HepG2 (cell line): ENCODE measurements around the gene HPD. TPM values are rescaled to one million over a fixed set of nuclear protein-coding genes. Genes with fewer than 3 reads are reported as not detected.

Experiments used
- AHR ChIP-seq: IDR thresholded peaks from 2 replicates; pipeline ENCODE4 v1.6.1; 2018; ENCODE audit warnings: missing genetic modification reagents, missing compliant biosample characterization
- HMG20B ChIP-seq: conservative IDR thresholded peaks from 2 replicates; pipeline ENCODE4 v1.6.1; 2016; ENCODE audit warnings: missing genetic modification reagents, missing compliant biosample characterization
- KDM1A ChIP-seq: IDR thresholded peaks from 2 replicates; pipeline ENCODE4 v1.6.1; 2016; ENCODE audit warnings: missing compliant biosample characterization
- KLF16 ChIP-seq, 2 experiments: sonication (generic) in 1 of 2; formaldehyde crosslinking in 1 of 2; IDR thresholded peaks; 2 replicates each; pipeline versions ENCODE4 v1.6.1 to v1.8.0; 2016 to 2023; ENCODE audit warnings: missing genetic modification reagents in 2 of 2, missing compliant biosample characterization in 1 of 2
- MAFF ChIP-seq: IDR thresholded peaks from 2 replicates; pipeline ENCODE4 v1.6.1; 2011; ENCODE audit warnings: low read depth, low read length, improper control_type of control experiment
- NR2C2 ChIP-seq: sonication (generic); formaldehyde crosslinking; IDR thresholded peaks from 2 replicates; pipeline ENCODE4 v1.4.0; 2020; ENCODE audit warnings: missing genetic modification reagents, mild to moderate bottlenecking, moderate library complexity, borderline replicate concordance
- PCBP2 ChIP-seq: fragments of 200-400 bp; formaldehyde crosslinking; optimal IDR thresholded peaks from 2 replicates; pipeline ENCODE3; 2018; ENCODE audit warnings: low read length, low read depth; ENCODE audit not compliant: poor library complexity, severe bottlenecking
- PHF21A ChIP-seq: sonication (generic); formaldehyde crosslinking; IDR thresholded peaks from 2 replicates; pipeline ENCODE4 v1.5.0; 2020; ENCODE audit warnings: mild to moderate bottlenecking, missing genetic modification reagents
- ZKSCAN1 ChIP-seq: fragments of 150-350 bp; IDR thresholded peaks from 2 replicates; pipeline ENCODE4 v1.6.1; 2014; ENCODE audit warnings: low read length
- ZNF30 ChIP-seq: sonication (generic); formaldehyde crosslinking; IDR thresholded peaks from 2 replicates; pipeline ENCODE4 v1.5.0; 2020; ENCODE audit warnings: mild to moderate bottlenecking, missing genetic modification reagents
- ZNF333 ChIP-seq: sonication (generic); formaldehyde crosslinking; IDR thresholded peaks from 2 replicates; pipeline ENCODE4 v1.4.0; 2020; ENCODE audit warnings: mild to moderate bottlenecking, missing genetic modification reagents, borderline replicate concordance
- ZNF562 ChIP-seq: sonication (generic); formaldehyde crosslinking; IDR thresholded peaks from 2 replicates; pipeline ENCODE4 v1.8.0; 2022; ENCODE audit warnings: missing genetic modification reagents, borderline replicate concordance
- ZNF710 ChIP-seq: sonication (generic); formaldehyde crosslinking; IDR thresholded peaks from 2 replicates; pipeline ENCODE4 v1.5.0; 2020; ENCODE audit warnings: mild to moderate bottlenecking, missing genetic modification reagents, borderline replicate concordance
- ZNF761 ChIP-seq: sonication (generic); formaldehyde crosslinking; conservative IDR thresholded peaks from 2 replicates; pipeline ENCODE4 v1.4.0; 2020; ENCODE audit warnings: mild to moderate bottlenecking, missing genetic modification reagents
- polyA plus RNA-seq, 8 experiments: library from polyadenylated mRNA; depleted of rRNA in 3 of 8; stranded (reverse) in 7 of 8; unstranded in 1 of 8; fragments of >200 nt; fragmentation: Illumina TruSeq in 4 of 8; extraction: Trizol in 4 of 8; gene quantifications; 2 replicates each; pipeline versions ENCODE4 v1.2.1 to v1.2.3, GENCODE V29; 2011 to 2016; ENCODE audit warnings: low read depth in 4 of 8, missing spikeins in 1 of 8, mixed read lengths in 1 of 8; ENCODE audit not compliant: insufficient read depth in 1 of 8
- total RNA-seq, 5 experiments: library from RNA; depleted of rRNA; stranded (reverse); fragments of >200 nt; fragmentation: Illumina TruSeq; extraction: Trizol; gene quantifications; 2 replicates each; pipeline ENCODE4 v1.2.3, GENCODE V29; 2016; ENCODE audit warnings: low read depth in 1 of 5
- TF ChIP-seq, protein P1 (sequence below): sonication (generic); formaldehyde crosslinking; IDR thresholded peaks from 2 replicates; pipeline ENCODE4 v1.4.0; 2020; ENCODE audit warnings: mild to moderate bottlenecking, missing genetic modification reagents
- TF ChIP-seq, protein P2 (sequence below): IDR thresholded peaks from 2 replicates; pipeline ENCODE4 v1.6.1; 2018; ENCODE audit warnings: missing genetic modification reagents, mild to moderate bottlenecking, missing compliant biosample characterization
- TF ChIP-seq, protein P3 (sequence below): sonication (generic); formaldehyde crosslinking; IDR thresholded peaks from 2 replicates; pipeline ENCODE4 v1.4.0; 2020; ENCODE audit warnings: mild to moderate bottlenecking, missing genetic modification reagents
- TF ChIP-seq, protein P4 (sequence below): sonication (generic); formaldehyde crosslinking; IDR thresholded peaks from 2 replicates; pipeline ENCODE4 v1.5.1; 2020; ENCODE audit warnings: mild to moderate bottlenecking, missing genetic modification reagents, borderline replicate concordance

HPD gene
- total and polyA plus RNA-seq, 2 of the 13 experiments (the other 11 are each of a cell fraction or from before 2014, with no cell fraction given): 120 to 195 TPM

DNA sequence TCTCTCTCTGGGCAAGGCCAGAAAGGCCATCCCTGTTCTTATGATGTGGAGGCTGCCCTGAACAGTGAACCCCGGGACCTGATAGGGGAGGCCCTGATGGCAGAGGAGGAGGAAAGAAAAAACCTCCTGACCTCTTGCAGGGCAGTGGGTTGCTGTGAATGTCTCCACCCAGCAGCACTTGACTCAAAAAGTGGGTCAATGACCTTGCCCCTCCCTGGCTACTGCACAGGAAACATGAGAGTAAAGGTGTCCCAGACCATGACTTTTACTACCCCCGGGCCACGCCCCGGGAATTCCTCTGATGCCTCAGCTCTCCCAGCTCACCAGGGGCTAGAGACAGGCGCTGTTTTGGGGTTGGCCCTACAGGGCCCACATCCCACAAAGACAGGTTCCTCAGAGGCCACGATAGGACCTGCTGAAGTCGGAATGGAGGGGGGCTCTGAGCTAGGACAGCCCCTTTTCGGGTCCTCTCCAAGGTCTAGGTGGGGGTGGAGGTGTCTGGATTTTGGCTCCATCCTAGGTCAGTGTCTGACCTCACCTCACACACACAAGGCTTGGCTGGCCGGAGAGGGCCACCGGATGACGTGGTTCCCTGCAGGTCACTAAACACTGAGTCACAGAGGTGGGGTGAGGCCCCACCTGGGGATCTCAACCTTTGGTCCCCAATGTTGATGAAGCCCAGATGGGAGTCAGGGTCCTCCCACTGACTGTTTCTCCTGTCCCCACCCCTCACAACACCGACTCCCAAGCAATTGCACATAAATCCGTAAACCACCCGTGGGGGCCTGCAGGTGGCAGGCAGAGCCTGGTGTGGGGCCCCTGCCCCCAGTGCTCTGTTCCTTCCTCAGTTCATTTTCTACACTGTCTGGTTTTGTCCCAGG lies 66.7 kb downstream of the HPD start (continued):
- TF ChIP-seq, protein P1, sequence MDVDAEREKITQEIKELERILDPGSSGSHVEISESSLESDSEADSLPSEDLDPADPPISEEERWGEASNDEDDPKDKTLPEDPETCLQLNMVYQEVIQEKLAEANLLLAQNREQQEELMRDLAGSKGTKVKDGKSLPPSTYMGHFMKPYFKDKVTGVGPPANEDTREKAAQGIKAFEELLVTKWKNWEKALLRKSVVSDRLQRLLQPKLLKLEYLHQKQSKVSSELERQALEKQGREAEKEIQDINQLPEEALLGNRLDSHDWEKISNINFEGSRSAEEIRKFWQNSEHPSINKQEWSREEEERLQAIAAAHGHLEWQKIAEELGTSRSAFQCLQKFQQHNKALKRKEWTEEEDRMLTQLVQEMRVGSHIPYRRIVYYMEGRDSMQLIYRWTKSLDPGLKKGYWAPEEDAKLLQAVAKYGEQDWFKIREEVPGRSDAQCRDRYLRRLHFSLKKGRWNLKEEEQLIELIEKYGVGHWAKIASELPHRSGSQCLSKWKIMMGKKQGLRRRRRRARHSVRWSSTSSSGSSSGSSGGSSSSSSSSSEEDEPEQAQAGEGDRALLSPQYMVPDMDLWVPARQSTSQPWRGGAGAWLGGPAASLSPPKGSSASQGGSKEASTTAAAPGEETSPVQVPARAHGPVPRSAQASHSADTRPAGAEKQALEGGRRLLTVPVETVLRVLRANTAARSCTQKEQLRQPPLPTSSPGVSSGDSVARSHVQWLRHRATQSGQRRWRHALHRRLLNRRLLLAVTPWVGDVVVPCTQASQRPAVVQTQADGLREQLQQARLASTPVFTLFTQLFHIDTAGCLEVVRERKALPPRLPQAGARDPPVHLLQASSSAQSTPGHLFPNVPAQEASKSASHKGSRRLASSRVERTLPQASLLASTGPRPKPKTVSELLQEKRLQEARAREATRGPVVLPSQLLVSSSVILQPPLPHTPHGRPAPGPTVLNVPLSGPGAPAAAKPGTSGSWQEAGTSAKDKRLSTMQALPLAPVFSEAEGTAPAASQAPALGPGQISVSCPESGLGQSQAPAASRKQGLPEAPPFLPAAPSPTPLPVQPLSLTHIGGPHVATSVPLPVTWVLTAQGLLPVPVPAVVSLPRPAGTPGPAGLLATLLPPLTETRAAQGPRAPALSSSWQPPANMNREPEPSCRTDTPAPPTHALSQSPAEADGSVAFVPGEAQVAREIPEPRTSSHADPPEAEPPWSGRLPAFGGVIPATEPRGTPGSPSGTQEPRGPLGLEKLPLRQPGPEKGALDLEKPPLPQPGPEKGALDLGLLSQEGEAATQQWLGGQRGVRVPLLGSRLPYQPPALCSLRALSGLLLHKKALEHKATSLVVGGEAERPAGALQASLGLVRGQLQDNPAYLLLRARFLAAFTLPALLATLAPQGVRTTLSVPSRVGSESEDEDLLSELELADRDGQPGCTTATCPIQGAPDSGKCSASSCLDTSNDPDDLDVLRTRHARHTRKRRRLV (CRISPR knock-in tag): no peak
- no peak for TF ChIP-seq AHR (CRISPR knock-in tag)
- no peak for TF ChIP-seq ZNF761 (CRISPR knock-in tag)
- no peak for TF ChIP-seq ZKSCAN1
- TF ChIP-seq ZNF30 (CRISPR knock-in tag): no peak
- TF ChIP-seq ZNF562 (CRISPR knock-in tag): no peak
- TF ChIP-seq HMG20B (CRISPR knock-in tag): peak; percentile 30; the same call in 1 of the 2 replicates
- TF ChIP-seq MAFF: no peak
- no peak for TF ChIP-seq KLF16 (CRISPR knock-in tag; IDR thresholded peaks at IDR 0.05)
- TF ChIP-seq, protein P2, sequence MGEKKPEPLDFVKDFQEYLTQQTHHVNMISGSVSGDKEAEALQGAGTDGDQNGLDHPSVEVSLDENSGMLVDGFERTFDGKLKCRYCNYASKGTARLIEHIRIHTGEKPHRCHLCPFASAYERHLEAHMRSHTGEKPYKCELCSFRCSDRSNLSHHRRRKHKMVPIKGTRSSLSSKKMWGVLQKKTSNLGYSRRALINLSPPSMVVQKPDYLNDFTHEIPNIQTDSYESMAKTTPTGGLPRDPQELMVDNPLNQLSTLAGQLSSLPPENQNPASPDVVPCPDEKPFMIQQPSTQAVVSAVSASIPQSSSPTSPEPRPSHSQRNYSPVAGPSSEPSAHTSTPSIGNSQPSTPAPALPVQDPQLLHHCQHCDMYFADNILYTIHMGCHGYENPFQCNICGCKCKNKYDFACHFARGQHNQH (CRISPR knock-in tag): no peak
- TF ChIP-seq PHF21A (CRISPR knock-in tag): peak; percentile 80
- TF ChIP-seq, protein P3, sequence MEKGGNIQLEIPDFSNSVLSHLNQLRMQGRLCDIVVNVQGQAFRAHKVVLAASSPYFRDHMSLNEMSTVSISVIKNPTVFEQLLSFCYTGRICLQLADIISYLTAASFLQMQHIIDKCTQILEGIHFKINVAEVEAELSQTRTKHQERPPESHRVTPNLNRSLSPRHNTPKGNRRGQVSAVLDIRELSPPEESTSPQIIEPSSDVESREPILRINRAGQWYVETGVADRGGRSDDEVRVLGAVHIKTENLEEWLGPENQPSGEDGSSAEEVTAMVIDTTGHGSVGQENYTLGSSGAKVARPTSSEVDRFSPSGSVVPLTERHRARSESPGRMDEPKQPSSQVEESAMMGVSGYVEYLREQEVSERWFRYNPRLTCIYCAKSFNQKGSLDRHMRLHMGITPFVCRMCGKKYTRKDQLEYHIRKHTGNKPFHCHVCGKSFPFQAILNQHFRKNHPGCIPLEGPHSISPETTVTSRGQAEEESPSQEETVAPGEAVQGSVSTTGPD (CRISPR knock-in tag): no peak
- TF ChIP-seq ZNF710 (CRISPR knock-in tag): no peak
- TF ChIP-seq NR2C2 (CRISPR knock-in tag): no peak
- TF ChIP-seq KDM1A: no peak
- no peak for TF ChIP-seq ZNF333 (CRISPR knock-in tag)
- TF ChIP-seq, protein P4, sequence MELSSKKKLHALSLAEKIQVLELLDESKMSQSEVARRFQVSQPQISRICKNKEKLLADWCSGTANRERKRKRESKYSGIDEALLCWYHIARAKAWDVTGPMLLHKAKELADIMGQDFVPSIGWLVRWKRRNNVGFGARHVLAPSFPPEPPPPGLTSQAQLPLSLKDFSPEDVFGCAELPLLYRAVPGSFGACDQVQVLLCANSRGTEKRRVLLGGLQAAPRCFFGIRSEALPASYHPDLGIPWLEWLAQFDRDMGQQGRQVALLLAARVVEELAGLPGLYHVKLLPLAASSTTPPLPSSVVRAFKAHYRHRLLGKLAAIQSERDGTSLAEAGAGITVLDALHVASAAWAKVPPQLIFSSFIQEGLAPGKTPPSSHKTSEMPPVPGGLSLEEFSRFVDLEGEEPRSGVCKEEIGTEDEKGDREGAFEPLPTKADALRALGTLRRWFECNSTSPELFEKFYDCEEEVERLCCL: no peak
- no peak for TF ChIP-seq PCBP2
